ENCODE results near the gene CRELD2.

CRELD2 gene

DNA sequence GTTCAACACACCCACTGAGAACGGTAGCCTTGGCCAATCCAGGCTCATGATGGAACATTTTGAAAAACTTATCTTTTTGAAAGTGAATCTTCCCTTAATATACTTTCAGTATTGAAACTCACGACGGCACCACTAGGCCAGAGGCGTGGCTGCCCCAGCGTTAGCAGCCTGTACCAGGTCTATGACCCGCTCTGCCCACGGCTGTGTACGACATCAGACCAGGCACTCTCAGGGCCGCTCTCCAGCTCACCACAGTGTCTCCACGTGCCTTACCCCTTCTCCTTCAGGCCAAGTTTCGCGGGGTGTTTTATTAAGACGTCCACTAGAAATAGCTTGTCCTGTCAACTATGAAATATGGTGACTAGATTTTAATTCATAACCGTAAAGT, 31.4 kb upstream of the CRELD2 start:
- H3K4me3 ChIP-seq (ENCODE audit: insufficient read depth, low read depth, low read length, poor library complexity, severe bottlenecking): no peak overlapping the region
- H3K4me1 ChIP-seq (ENCODE audit: control insufficient read depth, insufficient read depth, low read length, poor library complexity, severe bottlenecking): no peaks in the 10 kb centered on the region
- H3K9me3 ChIP-seq (ENCODE audit: control insufficient read depth, low read length): no peaks in the 10 kb centered on the region
- no peak for DNase-seq
- H3K27ac ChIP-seq (ENCODE audit: insufficient read depth, low read length, poor library complexity, severe bottlenecking): no peak overlapping the region
- H3K27me3 ChIP-seq (replicated peaks; ENCODE audit: control insufficient read depth, insufficient read depth, low read length, poor library complexity, severe bottlenecking): no peaks in the 10 kb centered on the region
- peaks cover 44% of the 10 kb centered on the region for H3K36me3 ChIP-seq (ENCODE audit: control insufficient read depth, insufficient read depth, low read length)

DNA sequence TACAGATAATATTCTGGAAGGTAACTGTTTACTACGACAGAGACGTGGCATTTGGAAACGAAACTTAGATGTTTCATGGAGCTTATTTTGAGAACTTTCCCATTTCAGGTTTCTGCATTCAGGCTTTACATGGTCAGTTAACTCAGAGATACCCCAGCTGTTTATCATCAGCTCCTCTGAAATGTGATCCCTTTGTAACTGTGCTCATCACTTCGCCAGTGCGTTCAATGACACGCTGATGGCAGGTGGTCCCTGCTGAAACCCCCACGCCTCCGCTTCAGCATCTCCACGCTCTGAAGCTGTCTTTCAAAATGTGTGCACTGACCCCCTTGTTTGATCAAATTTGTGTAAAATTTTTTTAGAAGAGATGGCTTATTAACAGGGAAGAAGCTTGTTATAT, 30.7 kb upstream of the CRELD2 start:
- no peaks in the 10 kb centered on the region for H3K9me3 ChIP-seq (ENCODE audit: control insufficient read depth, low read length)
- H3K27ac ChIP-seq (ENCODE audit: insufficient read depth, low read length, poor library complexity, severe bottlenecking): no peak overlapping the region
- peaks cover 44% of the 10 kb centered on the region for H3K36me3 ChIP-seq (ENCODE audit: control insufficient read depth, insufficient read depth, low read length)
- H3K4me3 ChIP-seq (ENCODE audit: insufficient read depth, low read depth, low read length, poor library complexity, severe bottlenecking): no peak overlapping the region
- no peaks in the 10 kb centered on the region for H3K4me1 ChIP-seq (ENCODE audit: control insufficient read depth, insufficient read depth, low read length, poor library complexity, severe bottlenecking)
- DNase-seq: no peak
- no peaks in the 10 kb centered on the region for H3K27me3 ChIP-seq (replicated peaks; ENCODE audit: control insufficient read depth, insufficient read depth, low read length, poor library complexity, severe bottlenecking)

- Histone ChIP-seq H3K4me3 (ENCODE audit: insufficient read depth, low read depth, low read length, poor library complexity, severe bottlenecking) (no peak overlapping the region), H3K36me3 (ENCODE audit: control insufficient read depth, insufficient read depth, low read length) (peaks cover 40% of the 10 kb centered on the region), H3K9me3 (ENCODE audit: control insufficient read depth, low read length) (no peaks in the 10 kb centered on the region), H3K4me1 (ENCODE audit: control insufficient read depth, insufficient read depth, low read length, poor library complexity, severe bottlenecking) (no peaks in the 10 kb centered on the region), H3K27me3 (replicated peaks; ENCODE audit: control insufficient read depth, insufficient read depth, low read length, poor library complexity, severe bottlenecking) (no peaks in the 10 kb centered on the region), H3K27ac (ENCODE audit: insufficient read depth, low read length, poor library complexity, severe bottlenecking) (no peak overlapping the region)
- no peak for DNase-seq
Measured at GRCh38 chr22:49889071-49889470, 29.4 kb upstream of the CRELD2 start.

- H3K9me3 ChIP-seq (ENCODE audit: control insufficient read depth, low read length): no peaks in the 10 kb centered on the region
- peaks cover 11% of the 10 kb centered on the region for H3K36me3 ChIP-seq (ENCODE audit: control insufficient read depth, insufficient read depth, low read length)
Measured at GRCh38 chr22:49892226-49892899, 26.1 kb upstream of the CRELD2 start.

DNA sequence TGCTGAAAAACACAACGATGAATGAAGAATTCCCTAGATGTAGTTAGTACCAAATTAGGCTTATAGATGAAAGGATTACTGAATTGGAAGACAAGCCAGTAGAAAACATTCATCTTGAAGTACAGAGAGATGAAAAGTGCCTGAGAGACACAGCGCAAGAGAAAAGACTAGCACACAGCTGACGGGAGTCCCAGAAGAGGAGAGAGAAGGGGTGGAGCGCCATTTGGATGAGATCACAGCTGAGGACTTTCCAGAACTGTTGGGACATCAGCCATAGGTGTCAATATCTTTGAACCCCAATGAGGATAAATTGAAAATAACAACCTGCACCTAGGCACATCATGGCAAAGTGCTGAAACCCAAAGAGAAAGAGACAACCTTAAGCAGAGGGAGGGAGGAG, 25.4 kb upstream of the CRELD2 start:
- peaks cover 7% of the 10 kb centered on the region for H3K36me3 ChIP-seq (ENCODE audit: control insufficient read depth, insufficient read depth, low read length)
- H3K27ac ChIP-seq (ENCODE audit: insufficient read depth, low read length, poor library complexity, severe bottlenecking): no peak overlapping the region
- no peak overlapping the region for H3K4me3 ChIP-seq (ENCODE audit: insufficient read depth, low read depth, low read length, poor library complexity, severe bottlenecking)
- no peaks in the 10 kb centered on the region for H3K4me1 ChIP-seq (ENCODE audit: control insufficient read depth, insufficient read depth, low read length, poor library complexity, severe bottlenecking)
- DNase-seq: no peak
- H3K9me3 ChIP-seq (ENCODE audit: control insufficient read depth, low read length): no peaks in the 10 kb centered on the region
- no peaks in the 10 kb centered on the region for H3K27me3 ChIP-seq (replicated peaks; ENCODE audit: control insufficient read depth, insufficient read depth, low read length, poor library complexity, severe bottlenecking)

More at GRCh38 chr22:49892226-49892899, 26.1 kb upstream of the CRELD2 start:
- H3K27me3 ChIP-seq (replicated peaks; ENCODE audit: control insufficient read depth, insufficient read depth, low read length, poor library complexity, severe bottlenecking): no peaks in the 10 kb centered on the region
- no peak for DNase-seq
- H3K4me3 ChIP-seq (ENCODE audit: insufficient read depth, low read depth, low read length, poor library complexity, severe bottlenecking): no peak overlapping the region
- no peak overlapping the region for H3K27ac ChIP-seq (ENCODE audit: insufficient read depth, low read length, poor library complexity, severe bottlenecking)
- no peaks in the 10 kb centered on the region for H3K4me1 ChIP-seq (ENCODE audit: control insufficient read depth, insufficient read depth, low read length, poor library complexity, severe bottlenecking)

GRCh38 chr22:49894322-49895054, 23.9 kb upstream of the CRELD2 start:
- H3K27me3 ChIP-seq (replicated peaks; ENCODE audit: control insufficient read depth, insufficient read depth, low read length, poor library complexity, severe bottlenecking): no peaks in the 10 kb centered on the region
- no peak for DNase-seq
- no peak overlapping the region for H3K27ac ChIP-seq (ENCODE audit: insufficient read depth, low read length, poor library complexity, severe bottlenecking)
- H3K4me1 ChIP-seq (ENCODE audit: control insufficient read depth, insufficient read depth, low read length, poor library complexity, severe bottlenecking): no peaks in the 10 kb centered on the region
- no peaks in the 10 kb centered on the region for H3K9me3 ChIP-seq (ENCODE audit: control insufficient read depth, low read length)
- H3K4me3 ChIP-seq (ENCODE audit: insufficient read depth, low read depth, low read length, poor library complexity, severe bottlenecking): no peak overlapping the region
- H3K36me3 ChIP-seq (ENCODE audit: control insufficient read depth, insufficient read depth, low read length): no peaks in the 10 kb centered on the region

GRCh38 chr22:49896201-49896600, 22.2 kb upstream of the CRELD2 start:
- Histone ChIP-seq H3K9me3 (ENCODE audit: control insufficient read depth, low read length) (no peaks in the 10 kb centered on the region), H3K4me1 (ENCODE audit: control insufficient read depth, insufficient read depth, low read length, poor library complexity, severe bottlenecking) (no peaks in the 10 kb centered on the region), H3K4me3 (ENCODE audit: insufficient read depth, low read depth, low read length, poor library complexity, severe bottlenecking) (no peak overlapping the region), H3K36me3 (ENCODE audit: control insufficient read depth, insufficient read depth, low read length) (peaks cover 4% of the 10 kb centered on the region), H3K27me3 (replicated peaks; ENCODE audit: control insufficient read depth, insufficient read depth, low read length, poor library complexity, severe bottlenecking) (no peaks in the 10 kb centered on the region), H3K27ac (ENCODE audit: insufficient read depth, low read length, poor library complexity, severe bottlenecking) (no peak overlapping the region)
- DNase-seq: no peak

- Histone ChIP-seq H3K36me3 (ENCODE audit: control insufficient read depth, insufficient read depth, low read length) (peaks cover 4% of the 10 kb centered on the region), H3K27ac (ENCODE audit: insufficient read depth, low read length, poor library complexity, severe bottlenecking) (no peak overlapping the region), H3K4me3 (ENCODE audit: insufficient read depth, low read depth, low read length, poor library complexity, severe bottlenecking) (no peak overlapping the region), H3K4me1 (ENCODE audit: control insufficient read depth, insufficient read depth, low read length, poor library complexity, severe bottlenecking) (no peaks in the 10 kb centered on the region), H3K27me3 (replicated peaks; ENCODE audit: control insufficient read depth, insufficient read depth, low read length, poor library complexity, severe bottlenecking) (no peaks in the 10 kb centered on the region), H3K9me3 (ENCODE audit: control insufficient read depth, low read length) (no peaks in the 10 kb centered on the region)
- DNase-seq: no peak
Measured at GRCh38 chr22:49897015-49897684, 21.3 kb upstream of the CRELD2 start.

- H3K4me3 ChIP-seq (ENCODE audit: insufficient read depth, low read depth, low read length, poor library complexity, severe bottlenecking): no peak overlapping the region
- H3K27ac ChIP-seq (ENCODE audit: insufficient read depth, low read length, poor library complexity, severe bottlenecking): no peak overlapping the region
- no peaks in the 10 kb centered on the region for H3K27me3 ChIP-seq (replicated peaks; ENCODE audit: control insufficient read depth, insufficient read depth, low read length, poor library complexity, severe bottlenecking)
- no peaks in the 10 kb centered on the region for H3K4me1 ChIP-seq (ENCODE audit: control insufficient read depth, insufficient read depth, low read length, poor library complexity, severe bottlenecking)
- no peak for DNase-seq
- peaks cover 19% of the 10 kb centered on the region for H3K36me3 ChIP-seq (ENCODE audit: control insufficient read depth, insufficient read depth, low read length)
- H3K9me3 ChIP-seq (ENCODE audit: control insufficient read depth, low read length): no peaks in the 10 kb centered on the region
Measured at GRCh38 chr22:49899530-49899929, 18.9 kb upstream of the CRELD2 start.
